Suprapubic skin (tissue), 4 donors: ENCODE data around the gene METTL17.

Experiments used
- EP300 ChIP-seq: sonication (generic); formaldehyde crosslinking; IDR thresholded peaks from one replicate; pipeline ENCODE4 v1.6.1; 2017; ENCODE audit warnings: antibody characterized with exemption
- POLR2A ChIP-seq, 2 donors: fragments of 450-650 bp; IDR thresholded peaks; one replicate each; pipeline ENCODE4 v1.6.1; 2017; ENCODE audit warnings: antibody characterized with exemption in 2 of 2, mild to moderate bottlenecking in 2 of 2, moderate library complexity in 2 of 2
- POLR2AphosphoS5 ChIP-seq, 3 donors: sonication (generic); formaldehyde crosslinking; IDR thresholded peaks; one replicate each; pipeline ENCODE4 v1.6.1; 2017; ENCODE audit warnings: antibody characterized with exemption in 3 of 3
- TF ChIP-seq, protein P1 (sequence below), 2 donors: fragments of 200-600 bp in 1 of 2; fragments of 450-650 bp in 1 of 2; sonication (generic) in 1 of 2; IDR thresholded peaks; one replicate each; pipeline ENCODE4 v1.5.1; 2016 to 2019; ENCODE audit warnings: antibody characterized with exemption in 2 of 2, mild to moderate bottlenecking in 1 of 2, moderate library complexity in 1 of 2

DNA sequence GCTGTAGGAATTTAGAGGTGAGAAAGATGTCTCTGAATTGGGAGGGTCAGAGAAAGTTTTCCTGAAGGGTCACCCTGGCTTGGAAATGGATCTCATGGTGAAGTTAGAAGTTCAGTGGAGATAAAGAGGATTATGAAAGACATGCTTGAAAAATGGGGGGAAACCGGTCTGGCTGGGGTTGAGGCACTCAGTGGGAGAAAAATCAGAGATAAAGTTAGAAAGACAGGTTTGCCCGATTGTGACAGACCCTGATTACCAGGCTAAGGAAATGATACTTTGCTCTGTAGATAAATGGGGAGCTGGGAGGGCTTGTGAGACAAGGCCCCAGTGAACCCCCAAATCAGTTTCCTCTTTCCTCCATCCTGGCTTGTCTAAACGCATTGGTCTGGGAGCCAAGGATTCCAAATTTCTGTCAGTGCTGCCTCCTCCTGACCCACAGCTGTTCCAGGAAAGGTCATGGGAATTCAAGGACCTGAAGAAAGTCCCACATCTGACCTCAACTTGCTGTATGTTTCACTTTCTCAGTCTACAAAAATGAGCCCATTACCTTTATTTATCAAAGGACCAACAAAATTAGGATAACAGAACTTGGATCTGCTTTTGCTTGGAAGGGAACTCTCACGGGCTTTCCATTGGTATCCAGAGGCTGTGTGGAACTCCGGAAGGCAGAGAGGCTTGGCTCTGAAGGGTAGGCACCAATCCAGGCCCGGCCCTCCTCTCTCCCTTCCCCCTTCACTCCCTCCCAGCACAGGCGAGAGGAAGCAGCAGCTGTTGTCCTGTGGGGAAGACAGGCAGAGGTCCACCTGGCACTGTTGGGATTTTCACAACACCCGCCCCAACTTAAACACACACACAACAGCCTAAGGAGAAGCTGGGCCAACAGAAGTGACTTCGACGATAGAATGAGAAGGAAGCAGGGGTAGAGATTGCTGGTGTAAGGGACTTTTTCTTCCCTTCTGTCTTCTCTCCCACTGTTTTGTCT is 49.0 kb downstream of the METTL17 start:
- TF ChIP-seq, protein P1, sequence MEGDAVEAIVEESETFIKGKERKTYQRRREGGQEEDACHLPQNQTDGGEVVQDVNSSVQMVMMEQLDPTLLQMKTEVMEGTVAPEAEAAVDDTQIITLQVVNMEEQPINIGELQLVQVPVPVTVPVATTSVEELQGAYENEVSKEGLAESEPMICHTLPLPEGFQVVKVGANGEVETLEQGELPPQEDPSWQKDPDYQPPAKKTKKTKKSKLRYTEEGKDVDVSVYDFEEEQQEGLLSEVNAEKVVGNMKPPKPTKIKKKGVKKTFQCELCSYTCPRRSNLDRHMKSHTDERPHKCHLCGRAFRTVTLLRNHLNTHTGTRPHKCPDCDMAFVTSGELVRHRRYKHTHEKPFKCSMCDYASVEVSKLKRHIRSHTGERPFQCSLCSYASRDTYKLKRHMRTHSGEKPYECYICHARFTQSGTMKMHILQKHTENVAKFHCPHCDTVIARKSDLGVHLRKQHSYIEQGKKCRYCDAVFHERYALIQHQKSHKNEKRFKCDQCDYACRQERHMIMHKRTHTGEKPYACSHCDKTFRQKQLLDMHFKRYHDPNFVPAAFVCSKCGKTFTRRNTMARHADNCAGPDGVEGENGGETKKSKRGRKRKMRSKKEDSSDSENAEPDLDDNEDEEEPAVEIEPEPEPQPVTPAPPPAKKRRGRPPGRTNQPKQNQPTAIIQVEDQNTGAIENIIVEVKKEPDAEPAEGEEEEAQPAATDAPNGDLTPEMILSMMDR (IDR thresholded peaks at IDR 0.05): no peak
- TF ChIP-seq POLR2A (IDR thresholded peaks at IDR 0.05): no peak
- no peak for TF ChIP-seq EP300
- peak in 1 of 3 donors; percentile 12 for TF ChIP-seq POLR2AphosphoS5 (IDR thresholded peaks at IDR 0.05)
